ENCODE data around the gene CHD8.
A peak's percentile ranks its signal among the peaks of the same experiment; 100 is the strongest.

Gene CHD8

DNA sequence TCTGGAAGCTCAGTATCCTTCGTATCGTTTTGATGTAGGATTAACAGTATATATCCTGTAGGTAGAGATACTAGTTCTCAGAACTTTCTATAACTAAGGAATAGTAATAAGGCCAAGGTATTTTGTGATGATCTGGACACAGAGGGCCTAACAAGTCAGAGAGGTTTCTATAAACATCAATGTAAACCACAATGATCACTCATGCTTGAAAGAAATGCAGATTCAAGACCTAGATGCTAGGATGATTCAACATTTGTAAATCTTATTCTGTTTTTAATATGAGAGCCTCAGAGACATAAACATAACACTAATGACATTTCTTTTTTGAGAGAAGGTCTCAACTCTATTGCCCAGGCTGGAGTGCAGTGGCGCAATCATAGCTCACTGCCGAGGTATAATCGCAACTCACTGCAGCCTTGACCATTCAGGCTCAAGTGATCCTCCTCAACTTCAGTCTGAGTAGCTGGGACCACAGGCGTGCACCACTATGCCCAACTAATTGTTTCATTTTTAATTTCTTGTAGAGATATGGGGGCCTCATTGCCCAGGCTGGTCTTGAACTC lies 88.3 kb downstream of the CHD8 start:
- Histone ChIP-seq H3K4me3 (ENCODE audit: low read depth, low read length, poor library complexity, severe bottlenecking) (no peak overlapping the region), H3K9me3 (ENCODE audit: low read length) (no peaks in the 10 kb centered on the region), H3K4me1 (ENCODE audit: insufficient read depth, low read length, severe bottlenecking) (no peaks in the 10 kb centered on the region), H3K27me3 (ENCODE audit: insufficient read depth, low read length) (no peaks in the 10 kb centered on the region), H3K9ac (ENCODE audit: low read length) (no peak overlapping the region), H3K36me3 (ENCODE audit: insufficient read depth, low read length) (peaks cover 99% of the 10 kb centered on the region), H3F3A (ENCODE audit: insufficient read depth, low read length) (no peaks in the 10 kb centered on the region), H2AFZ (ENCODE audit: low read length) (no peak overlapping the region), H3K4me2 (ENCODE audit: low read length) (no peak overlapping the region), H4K20me1 (ENCODE audit: insufficient read depth, low read length) (no peaks in the 10 kb centered on the region), H3K9me2 (ENCODE audit: low read depth, low read length) (no peaks in the 10 kb centered on the region), H3K27ac (ENCODE audit: low read depth, low read length, poor library complexity, severe bottlenecking) (no peak overlapping the region), H3K79me2 (ENCODE audit: insufficient read depth, low read length) (no peaks in the 10 kb centered on the region)
- TF ChIP-seq EZH2 (IDR thresholded peaks at IDR 0.05; ENCODE audit: borderline replicate concordance, low read length): no peak

DNA sequence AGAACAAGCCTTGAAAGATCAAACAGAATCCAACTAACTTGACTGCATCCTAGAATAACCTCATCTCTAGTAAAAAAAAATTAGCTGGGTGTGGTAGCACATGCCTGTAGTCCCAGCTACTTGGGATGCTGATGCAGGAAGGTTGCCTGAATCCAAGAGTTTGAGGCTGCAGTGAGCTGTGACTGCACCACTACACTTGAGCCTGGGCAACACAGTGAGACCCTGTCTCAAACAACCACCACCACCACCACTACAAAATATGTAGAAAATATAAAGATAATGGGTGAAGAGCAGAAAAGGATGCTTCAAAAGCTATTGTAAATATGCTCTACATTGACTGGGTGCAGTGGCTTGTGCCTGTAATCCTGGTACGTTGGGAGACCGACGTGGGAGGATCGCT lies 99.4 kb downstream of the CHD8 start:
- peaks cover 14% of the 10 kb centered on the region for H3K4me1 ChIP-seq (ENCODE audit: insufficient read depth, low read length, severe bottlenecking)
- no peaks in the 10 kb centered on the region for H3K79me2 ChIP-seq (ENCODE audit: insufficient read depth, low read length)
- H3K9me3 ChIP-seq (ENCODE audit: low read length): no peaks in the 10 kb centered on the region
- no peak overlapping the region for H3K9ac ChIP-seq (ENCODE audit: low read length)
- no peak overlapping the region for H3K4me2 ChIP-seq (ENCODE audit: low read length)
- H3K36me3 ChIP-seq (ENCODE audit: insufficient read depth, low read length): peaks cover 98% of the 10 kb centered on the region
- H3K4me3 ChIP-seq (ENCODE audit: low read depth, low read length, poor library complexity, severe bottlenecking): no peak overlapping the region
- H2AFZ ChIP-seq (ENCODE audit: low read length): no peak overlapping the region
- H3K27ac ChIP-seq (ENCODE audit: low read depth, low read length, poor library complexity, severe bottlenecking): no peak overlapping the region
- TF ChIP-seq, protein P1, sequence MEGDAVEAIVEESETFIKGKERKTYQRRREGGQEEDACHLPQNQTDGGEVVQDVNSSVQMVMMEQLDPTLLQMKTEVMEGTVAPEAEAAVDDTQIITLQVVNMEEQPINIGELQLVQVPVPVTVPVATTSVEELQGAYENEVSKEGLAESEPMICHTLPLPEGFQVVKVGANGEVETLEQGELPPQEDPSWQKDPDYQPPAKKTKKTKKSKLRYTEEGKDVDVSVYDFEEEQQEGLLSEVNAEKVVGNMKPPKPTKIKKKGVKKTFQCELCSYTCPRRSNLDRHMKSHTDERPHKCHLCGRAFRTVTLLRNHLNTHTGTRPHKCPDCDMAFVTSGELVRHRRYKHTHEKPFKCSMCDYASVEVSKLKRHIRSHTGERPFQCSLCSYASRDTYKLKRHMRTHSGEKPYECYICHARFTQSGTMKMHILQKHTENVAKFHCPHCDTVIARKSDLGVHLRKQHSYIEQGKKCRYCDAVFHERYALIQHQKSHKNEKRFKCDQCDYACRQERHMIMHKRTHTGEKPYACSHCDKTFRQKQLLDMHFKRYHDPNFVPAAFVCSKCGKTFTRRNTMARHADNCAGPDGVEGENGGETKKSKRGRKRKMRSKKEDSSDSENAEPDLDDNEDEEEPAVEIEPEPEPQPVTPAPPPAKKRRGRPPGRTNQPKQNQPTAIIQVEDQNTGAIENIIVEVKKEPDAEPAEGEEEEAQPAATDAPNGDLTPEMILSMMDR (IDR thresholded peaks at IDR 0.05; ENCODE audit: low read length): no peak
- TF ChIP-seq EZH2 (IDR thresholded peaks at IDR 0.05; ENCODE audit: borderline replicate concordance, low read length): no peak
- no peaks in the 10 kb centered on the region for H3F3A ChIP-seq (ENCODE audit: insufficient read depth, low read length)
- no peaks in the 10 kb centered on the region for H3K27me3 ChIP-seq (ENCODE audit: insufficient read depth, low read length)
- no peaks in the 10 kb centered on the region for H3K9me2 ChIP-seq (ENCODE audit: low read depth, low read length)
- H4K20me1 ChIP-seq (ENCODE audit: insufficient read depth, low read length): no peaks in the 10 kb centered on the region

DNA sequence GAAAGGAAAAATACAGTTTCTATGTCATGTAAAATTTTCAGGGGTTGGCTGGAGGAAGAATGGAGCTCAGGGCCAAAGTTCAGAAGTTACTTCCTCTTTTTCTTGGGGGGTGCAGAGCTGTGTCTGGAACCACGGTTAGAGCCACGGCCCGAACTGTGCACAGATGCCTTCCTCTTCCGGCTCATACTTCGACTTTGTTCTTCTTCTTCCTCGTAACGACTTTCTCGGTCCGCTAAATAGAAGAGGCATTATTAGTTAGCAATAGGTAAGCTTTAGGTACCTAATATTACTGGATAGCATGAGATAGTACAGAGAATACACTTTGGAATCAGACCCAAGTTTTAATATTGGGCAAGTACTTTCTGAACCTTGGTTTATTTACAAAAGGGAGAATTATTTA lies 103.3 kb downstream of the CHD8 start:
- H4K20me1 ChIP-seq (ENCODE audit: insufficient read depth, low read length): no peaks in the 10 kb centered on the region
- H3K27ac ChIP-seq (ENCODE audit: low read depth, low read length, poor library complexity, severe bottlenecking): peak overlapping the region; percentile 69
- no peaks in the 10 kb centered on the region for H3K9me3 ChIP-seq (ENCODE audit: low read length)
- H3K4me3 ChIP-seq (ENCODE audit: low read depth, low read length, poor library complexity, severe bottlenecking): no peak overlapping the region
- no peaks in the 10 kb centered on the region for H3K27me3 ChIP-seq (ENCODE audit: insufficient read depth, low read length)
- H3K9ac ChIP-seq (ENCODE audit: low read length): no peak overlapping the region
- H3K4me2 ChIP-seq (ENCODE audit: low read length): peak overlapping the region; percentile 45
- peaks cover 71% of the 10 kb centered on the region for H3K36me3 ChIP-seq (ENCODE audit: insufficient read depth, low read length)
- H3K4me1 ChIP-seq (ENCODE audit: insufficient read depth, low read length, severe bottlenecking): peaks cover 14% of the 10 kb centered on the region
- TF ChIP-seq, protein P1 (IDR thresholded peaks at IDR 0.05; ENCODE audit: low read length): no peak
- no peak for TF ChIP-seq EZH2 (IDR thresholded peaks at IDR 0.05; ENCODE audit: borderline replicate concordance, low read length)
- H3F3A ChIP-seq (ENCODE audit: insufficient read depth, low read length): no peaks in the 10 kb centered on the region
- H3K79me2 ChIP-seq (ENCODE audit: insufficient read depth, low read length): no peaks in the 10 kb centered on the region
- H2AFZ ChIP-seq (ENCODE audit: low read length): no peak overlapping the region
- no peaks in the 10 kb centered on the region for H3K9me2 ChIP-seq (ENCODE audit: low read depth, low read length)

DNA sequence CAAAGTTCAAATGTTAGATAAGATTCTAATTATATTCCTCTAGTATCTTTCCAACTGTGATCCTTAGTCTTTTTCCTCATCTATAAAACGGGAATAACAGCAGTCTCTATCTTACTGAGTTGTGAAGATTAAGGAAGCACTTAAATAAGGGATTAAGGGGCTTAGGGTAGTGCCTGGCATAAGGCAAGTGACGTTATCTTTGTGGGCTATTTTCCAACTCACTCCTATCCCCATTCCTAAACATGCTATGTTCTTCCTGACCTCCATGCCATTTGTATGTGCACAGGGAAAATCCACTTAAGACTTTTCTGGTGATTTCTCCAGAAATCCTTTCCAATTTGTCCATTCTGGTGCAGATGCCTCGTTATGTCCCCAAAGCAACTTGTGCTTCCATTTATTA lies 105.4 kb downstream of the CHD8 start:
- no peaks in the 10 kb centered on the region for H3K79me2 ChIP-seq (ENCODE audit: insufficient read depth, low read length)
- no peaks in the 10 kb centered on the region for H3K9me3 ChIP-seq (ENCODE audit: low read length)
- no peaks in the 10 kb centered on the region for H3F3A ChIP-seq (ENCODE audit: insufficient read depth, low read length)
- peaks cover 14% of the 10 kb centered on the region for H3K4me1 ChIP-seq (ENCODE audit: insufficient read depth, low read length, severe bottlenecking)
- TF ChIP-seq EZH2 (IDR thresholded peaks at IDR 0.05; ENCODE audit: borderline replicate concordance, low read length): no peak
- TF ChIP-seq, protein P1 (IDR thresholded peaks at IDR 0.05; ENCODE audit: low read length): no peak
- H3K4me3 ChIP-seq (ENCODE audit: low read depth, low read length, poor library complexity, severe bottlenecking): no peak overlapping the region
- peaks cover 50% of the 10 kb centered on the region for H3K36me3 ChIP-seq (ENCODE audit: insufficient read depth, low read length)
- no peaks in the 10 kb centered on the region for H4K20me1 ChIP-seq (ENCODE audit: insufficient read depth, low read length)
- no peaks in the 10 kb centered on the region; the same call in 1 of the 2 replicates for H3K27me3 ChIP-seq (ENCODE audit: insufficient read depth, low read length)
- no peak overlapping the region for H3K9ac ChIP-seq (ENCODE audit: low read length)
- no peak overlapping the region for H3K4me2 ChIP-seq (ENCODE audit: low read length)
- H3K27ac ChIP-seq (ENCODE audit: low read depth, low read length, poor library complexity, severe bottlenecking): no peak overlapping the region
- no peaks in the 10 kb centered on the region for H3K9me2 ChIP-seq (ENCODE audit: low read depth, low read length)
- no peak overlapping the region for H2AFZ ChIP-seq (ENCODE audit: low read length)

Data from OCI-LY1 (cell line).